K562 (cell line): ENCODE results near the gene STRN3. TPM values are rescaled to one million over a fixed set of nuclear protein-coding genes. Genes with fewer than 3 reads are reported as not detected.

Experiments used
- ATAC-seq: fragments of 200-7000 bp; cut with Tn5 transposase; 3 replicates; pipeline ENCODE4 v1.9.1; 2020; ENCODE audit warnings: moderate library complexity
- BruUV-seq: library from RNA; stranded (reverse); fragments of 400-500 nt; replicated peaks from 2 replicates; lab custom pipeline; 2021; lab: Mats Ljungman, UMichigan
- CTCF ChIA-PET: fragments of 300-600 bp; formaldehyde crosslinking; extraction: SDS; loops from one replicate; lab custom pipeline; 2021; ENCODE audit warnings: low intra/inter-chr PET ratio; lab: Yijun Ruan, JAX
- POLR2A ChIA-PET: fragments of 300-600, 350-650 bp; sonication (Branson Sonifier 250); formaldehyde crosslinking; extraction: SDS; loops from one replicate; lab custom pipeline; 2021; ENCODE audit warnings: antibody characterized with exemption, inconsistent platforms; lab: Yijun Ruan, JAX
- DNase-seq, 4 experiments: peaks; one replicate each; pipeline versions ENCODE4 v3.0.0 to v3.0.0-alpha.2; 2011 to 2018; ENCODE audit warnings: low spot score in 3 of 4, mixed read lengths in 3 of 4; ENCODE audit errors: extremely low read depth in 1 of 4
- FAIRE-seq: peaks from 2 replicates; lab custom pipeline; 2011; peaks lifted over from hg19 to GRCh38; lab: Jason Lieb, UNC
- H2AFZ ChIP-seq: 2 replicates; pipeline ENCODE4 v1.6.0; 2011; ENCODE audit warnings: low read depth, low read length, control low read depth, inconsistent platforms
- H3K27ac ChIP-seq: fragments of 200-600 bp; 3 replicates; pipeline ENCODE4 v1.8.0; 2011; ENCODE audit warnings: low read depth, mild to moderate bottlenecking, control low read depth, inconsistent platforms, low read length, moderate library complexity, mixed read lengths; ENCODE audit errors: extremely low read depth
- H3K27me3 ChIP-seq, 2 experiments: fragments of 300-600 bp in 1 of 2; 2 replicates in 1 of 2; 3 replicates in 1 of 2; pipeline versions ENCODE4 v1.6.0 to v1.8.0; 2011; ENCODE audit warnings: inconsistent platforms in 2 of 2, low read length in 2 of 2, mild to moderate bottlenecking in 1 of 2, mixed read lengths in 1 of 2, moderate library complexity in 1 of 2; ENCODE audit not compliant: control insufficient read depth in 2 of 2, insufficient read depth in 2 of 2
- H3K36me3 ChIP-seq: fragments of 300-600 bp; 3 replicates; pipeline ENCODE4 v1.8.0; 2011; ENCODE audit warnings: mild to moderate bottlenecking, low read length, inconsistent platforms; ENCODE audit not compliant: control insufficient read depth, insufficient read depth
- H3K4me1 ChIP-seq, 2 experiments: fragments of 200-600 bp in 1 of 2; replicated peaks in 1 of 2; 2 replicates in 1 of 2; 3 replicates in 1 of 2; pipeline versions ENCODE4 v1.5.1 to v1.8.0; 2011; ENCODE audit warnings: inconsistent platforms in 2 of 2, low read length in 2 of 2, mild to moderate bottlenecking in 1 of 2, mixed read lengths in 1 of 2, moderate library complexity in 1 of 2; ENCODE audit not compliant: control insufficient read depth in 2 of 2, insufficient read depth in 2 of 2
- H3K4me2 ChIP-seq: 2 replicates; pipeline ENCODE4 v1.6.1; 2011; ENCODE audit warnings: low read length, control low read depth, inconsistent platforms, mixed read lengths; ENCODE audit not compliant: insufficient read depth
- H3K4me3 ChIP-seq: fragments of 200-600 bp; sonication (generic), shearing (Covaris generic); 2 replicates; pipeline ENCODE4 v1.5.1; 2016; ENCODE audit warnings: control low read depth, inconsistent platforms
- H3K79me2 ChIP-seq: fragments of 200-600 bp; 3 replicates; pipeline ENCODE4 v1.8.0; 2011; ENCODE audit warnings: low read length, inconsistent platforms; ENCODE audit not compliant: control insufficient read depth, insufficient read depth
- H3K9ac ChIP-seq, 2 experiments: 2 replicates each; pipeline versions ENCODE4 v1.6.0 to v1.6.1; 2011; ENCODE audit warnings: low read depth in 2 of 2, low read length in 2 of 2, control low read depth in 1 of 2, inconsistent platforms in 1 of 2, mild to moderate bottlenecking in 1 of 2, mixed read lengths in 1 of 2; ENCODE audit not compliant: insufficient read depth in 1 of 2
- H3K9me1 ChIP-seq: one replicate; pipeline ENCODE4 v1.6.0; 2011; ENCODE audit warnings: inconsistent platforms, mild to moderate bottlenecking, low read length, moderate library complexity; ENCODE audit not compliant: control insufficient read depth, insufficient read depth
- H3K9me3 ChIP-seq: replicated peaks from 2 replicates; pipeline ENCODE4 v1.5.1; 2011; ENCODE audit warnings: low read depth, low read length, inconsistent platforms; ENCODE audit not compliant: control insufficient read depth, insufficient read depth
- H4K20me1 ChIP-seq: replicated peaks from 2 replicates; pipeline ENCODE4 v1.6.1; 2011; ENCODE audit warnings: low read length, inconsistent platforms, mixed read lengths; ENCODE audit not compliant: control insufficient read depth, insufficient read depth
- ARID1B ChIP-seq: fragments of 450-650 bp; IDR thresholded peaks from 2 replicates; pipeline ENCODE4 v1.6.1; 2016; ENCODE audit warnings: antibody characterized with exemption, mild to moderate bottlenecking, inconsistent platforms
- DPF2 ChIP-seq: fragments of 450-650 bp; IDR thresholded peaks from 2 replicates; pipeline ENCODE4 v1.6.1; 2016
- MEIS2 ChIP-seq: fragments of 450-650 bp; IDR thresholded peaks from 2 replicates; pipeline ENCODE4 v1.6.1; 2014; ENCODE audit warnings: mild to moderate bottlenecking; ENCODE audit not compliant: partially characterized antibody
- SMARCA4 ChIP-seq: fragments of 450-650 bp; IDR thresholded peaks from 2 replicates; pipeline ENCODE4 v1.6.1; 2016
- SMARCE1 ChIP-seq: fragments of 450-650 bp; IDR thresholded peaks from 2 replicates; pipeline ENCODE4 v1.7.1; 2016; ENCODE audit warnings: mild to moderate bottlenecking
- ZEB2 ChIP-seq: fragments of 450-650 bp; IDR thresholded peaks from 2 replicates; pipeline ENCODE4 v1.6.1; 2016
- ZKSCAN1 ChIP-seq: fragments of 150-350 bp; IDR thresholded peaks from 2 replicates; pipeline ENCODE4 v1.6.1; 2016; ENCODE audit warnings: low read depth, low read length
- ZNF717 ChIP-seq: fragments of 250-450 bp; sonication (Bioruptor Pico); IDR thresholded peaks from 2 replicates; pipeline ENCODE4 v1.5.0; 2021
- WGBS: fragments of 100-300 bp; shearing (Covaris generic); methylation state at CpG from one replicate; pipeline ENCODE4 v1.1.6; 2016; ENCODE audit warnings: low coverage, mixed read lengths; ENCODE audit not compliant: insufficient coverage; ENCODE audit errors: missing lambda C conversion rate; 5-methylcytosine and 5-hydroxymethylcytosine counted together
- in situ Hi-C: fragments of 300-500 bp; cut with MboI; formaldehyde crosslinking; loops from 4 replicates; pipeline ENCODE4 v1.15.0; 2018; ENCODE audit warnings: inconsistent platforms, mixed read lengths
- intact Hi-C: fragments of 100-400 bp; cut with micrococcal nuclease; formaldehyde crosslinking; loops from 2 replicates; pipeline ENCODE4 v1.14.2; 2022
- polyA plus RNA-seq, 8 experiments: library from polyadenylated mRNA; depleted of rRNA in 4 of 8; stranded (reverse) in 5 of 8; unstranded in 3 of 8; fragments of >200 nt; fragmentation: Nextera tagmentation in 2 of 8; fragmentation: Illumina TruSeq in 1 of 8; extraction: Ambion mirVana in 2 of 8; extraction: Trizol in 1 of 8; gene quantifications; 2 replicates each; pipeline versions ENCODE4 v1.2.1 to v1.2.3, GENCODE V29; 2011 to 2014; ENCODE audit warnings: inconsistent platforms in 1 of 8, missing spikeins in 1 of 8
- total RNA-seq, 7 experiments: library from RNA; depleted of rRNA in 6 of 7; stranded (reverse); fragments of >200 nt in 6 of 7; fragmentation: Illumina TruSeq in 2 of 7; extraction: Trizol in 2 of 7; gene quantifications; 2 replicates each; pipeline versions ENCODE4 v1.2.1 to v1.2.3, GENCODE V29; 2011 to 2021; ENCODE audit warnings: low replicate concordance in 1 of 7
- TF ChIP-seq, protein P1 (sequence below): fragments of 450-650 bp; IDR thresholded peaks from 2 replicates; pipeline ENCODE4 v1.6.1; 2016
- TF ChIP-seq, protein P2 (sequence below): sonication (generic); formaldehyde crosslinking; IDR thresholded peaks from 2 replicates; pipeline ENCODE4 v1.8.0; 2022; ENCODE audit warnings: missing genetic modification reagents, mild to moderate bottlenecking, moderate library complexity, borderline replicate concordance
- TF ChIP-seq, protein P3 (sequence below), 2 experiments: IDR thresholded peaks in 1 of 2; conservative IDR thresholded peaks in 1 of 2; 2 replicates each; pipeline ENCODE4 v1.6.1; 2016; ENCODE audit warnings: low read depth in 2 of 2, mild to moderate bottlenecking in 1 of 2, missing compliant biosample characterization in 1 of 2, missing genetic modification characterization in 1 of 2, moderate library complexity in 1 of 2
- TF ChIP-seq, protein P4 (sequence below): fragments of 450-650 bp; IDR thresholded peaks from 2 replicates; pipeline ENCODE4 v1.6.1; 2017; ENCODE audit warnings: antibody characterized with exemption

Gene STRN3
- total and polyA plus RNA-seq, 9 of the 15 experiments (the other 6 are each of a cell fraction or from before 2014, with no cell fraction given), result 5.9 to 29.1 (median 16.0) TPM

DNA sequence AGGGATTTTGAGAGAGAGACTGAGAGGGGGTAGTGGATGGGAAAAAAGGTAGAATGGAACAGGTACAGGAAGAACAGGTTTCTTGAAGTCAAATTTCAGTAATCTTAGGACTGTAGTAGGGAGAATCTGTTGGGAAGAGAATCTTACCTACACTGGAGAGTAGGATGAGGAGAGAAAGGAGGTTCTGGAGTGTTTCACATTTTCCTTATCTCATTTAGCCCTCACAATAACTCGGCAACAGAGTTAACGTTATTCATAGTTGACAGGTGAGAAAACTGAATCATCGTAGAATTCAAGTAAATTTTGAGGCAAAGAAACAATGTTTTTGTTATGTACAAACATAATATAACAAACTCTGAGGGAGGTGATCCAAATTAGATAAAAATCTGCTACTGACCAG, 17.2 kb upstream of the STRN3 start:
- CTCF ChIA-PET, result no interaction called here
- Histone ChIP-seq H3K9ac (peak overlapping the region in 1 of 2 experiments; percentile 39; a peak in 2 of 4 replicates), H3K27me3 (no peaks in the 10 kb centered on the region), H3K9me1 (no peaks in the 10 kb centered on the region), H3K4me1 (peaks cover 10 to 15% of the 10 kb centered on the region in 2 experiments; a peak in 4 of 5 replicates)
- FAIRE-seq, result peak; percentile 48
- in situ Hi-C loops, result no loop called here
- TF ChIP-seq, protein P1, sequence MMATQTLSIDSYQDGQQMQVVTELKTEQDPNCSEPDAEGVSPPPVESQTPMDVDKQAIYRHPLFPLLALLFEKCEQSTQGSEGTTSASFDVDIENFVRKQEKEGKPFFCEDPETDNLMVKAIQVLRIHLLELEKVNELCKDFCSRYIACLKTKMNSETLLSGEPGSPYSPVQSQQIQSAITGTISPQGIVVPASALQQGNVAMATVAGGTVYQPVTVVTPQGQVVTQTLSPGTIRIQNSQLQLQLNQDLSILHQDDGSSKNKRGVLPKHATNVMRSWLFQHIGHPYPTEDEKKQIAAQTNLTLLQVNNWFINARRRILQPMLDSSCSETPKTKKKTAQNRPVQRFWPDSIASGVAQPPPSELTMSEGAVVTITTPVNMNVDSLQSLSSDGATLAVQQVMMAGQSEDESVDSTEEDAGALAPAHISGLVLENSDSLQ, result 0 out of 2 replicates have a peak, but pooled peaks have one; percentile 15
- TF ChIP-seq, protein P2, sequence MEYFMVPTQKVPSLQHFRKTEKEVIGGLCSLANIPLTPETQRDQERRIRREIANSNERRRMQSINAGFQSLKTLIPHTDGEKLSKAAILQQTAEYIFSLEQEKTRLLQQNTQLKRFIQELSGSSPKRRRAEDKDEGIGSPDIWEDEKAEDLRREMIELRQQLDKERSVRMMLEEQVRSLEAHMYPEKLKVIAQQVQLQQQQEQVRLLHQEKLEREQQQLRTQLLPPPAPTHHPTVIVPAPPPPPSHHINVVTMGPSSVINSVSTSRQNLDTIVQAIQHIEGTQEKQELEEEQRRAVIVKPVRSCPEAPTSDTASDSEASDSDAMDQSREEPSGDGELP, result no peak
- TF ChIP-seq ZEB2 (0 out of 2 replicates have a peak, but pooled peaks have one; percentile 54), SMARCE1 (0 out of 2 replicates have a peak, but pooled peaks have one; percentile 28), DPF2 (0 out of 2 replicates have a peak, but pooled peaks have one; percentile 28), ZNF717 (CRISPR knock-in tag) (no peak), ARID1B (0 out of 2 replicates have a peak, but pooled peaks have one; percentile 27), ZKSCAN1 (no peak), SMARCA4 (0 out of 2 replicates have a peak, but pooled peaks have one; percentile 24), MEIS2 (peak; percentile 65)
- TF ChIP-seq, protein P3, sequence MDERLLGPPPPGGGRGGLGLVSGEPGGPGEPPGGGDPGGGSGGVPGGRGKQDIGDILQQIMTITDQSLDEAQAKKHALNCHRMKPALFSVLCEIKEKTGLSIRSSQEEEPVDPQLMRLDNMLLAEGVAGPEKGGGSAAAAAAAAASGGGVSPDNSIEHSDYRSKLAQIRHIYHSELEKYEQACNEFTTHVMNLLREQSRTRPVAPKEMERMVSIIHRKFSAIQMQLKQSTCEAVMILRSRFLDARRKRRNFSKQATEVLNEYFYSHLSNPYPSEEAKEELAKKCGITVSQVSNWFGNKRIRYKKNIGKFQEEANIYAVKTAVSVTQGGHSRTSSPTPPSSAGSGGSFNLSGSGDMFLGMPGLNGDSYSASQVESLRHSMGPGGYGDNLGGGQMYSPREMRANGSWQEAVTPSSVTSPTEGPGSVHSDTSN (CRISPR knock-in tag; IDR thresholded peaks at IDR 0.05; ENCODE audit: low read depth), result no peak
- TF ChIP-seq, protein P3 (tag; conservative IDR thresholded peaks at IDR 0.05; ENCODE audit: low read depth), result peak; percentile 24; the same call in 1 of the 2 replicates
- TF ChIP-seq, protein P4, sequence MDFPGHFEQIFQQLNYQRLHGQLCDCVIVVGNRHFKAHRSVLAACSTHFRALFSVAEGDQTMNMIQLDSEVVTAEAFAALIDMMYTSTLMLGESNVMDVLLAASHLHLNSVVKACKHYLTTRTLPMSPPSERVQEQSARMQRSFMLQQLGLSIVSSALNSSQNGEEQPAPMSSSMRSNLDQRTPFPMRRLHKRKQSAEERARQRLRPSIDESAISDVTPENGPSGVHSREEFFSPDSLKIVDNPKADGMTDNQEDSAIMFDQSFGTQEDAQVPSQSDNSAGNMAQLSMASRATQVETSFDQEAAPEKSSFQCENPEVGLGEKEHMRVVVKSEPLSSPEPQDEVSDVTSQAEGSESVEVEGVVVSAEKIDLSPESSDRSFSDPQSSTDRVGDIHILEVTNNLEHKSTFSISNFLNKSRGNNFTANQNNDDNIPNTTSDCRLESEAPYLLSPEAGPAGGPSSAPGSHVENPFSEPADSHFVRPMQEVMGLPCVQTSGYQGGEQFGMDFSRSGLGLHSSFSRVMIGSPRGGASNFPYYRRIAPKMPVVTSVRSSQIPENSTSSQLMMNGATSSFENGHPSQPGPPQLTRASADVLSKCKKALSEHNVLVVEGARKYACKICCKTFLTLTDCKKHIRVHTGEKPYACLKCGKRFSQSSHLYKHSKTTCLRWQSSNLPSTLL, result no peak
- TF ChIP-seq, all 486 proteins: peak for 8
- BruUV-seq, result no TSS peak
- Histone ChIP-seq H3K9me3 (peaks cover 5% of the 10 kb centered on the region; the same call in 1 of the 2 replicates), H2AFZ (peak overlapping the region; percentile 75), H3K4me3 (no peak overlapping the region), H3K79me2 (no peaks in the 10 kb centered on the region), H3K36me3 (no peaks in the 10 kb centered on the region), H3K4me2 (peak overlapping the region; percentile 57; the same call in 1 of the 2 replicates), H3K27ac (peak overlapping the region; percentile 15), H4K20me1 (no peaks in the 10 kb centered on the region)
- 0% methylated on average over 3 of the region's 3 CpGs for WGBS
- intact Hi-C loops, result no loop called here
- ATAC-seq (peak; percentile 29; the same call in 2 of the 3 replicates), DNase-seq (no peak)
- POLR2A ChIA-PET, result interaction anchor here (0.6 to 1.8 kb wide), 4 partner anchors 10 to 116 kb away, joined by 3 to 6 read pairs (median 6); partner anchors contain the start of gene STRN3
